ENCODE results near the gene PACSIN2. TPM values are rescaled to one million over a fixed set of nuclear protein-coding genes. Genes with fewer than 3 reads are reported as not detected.

Gene PACSIN2
- total RNA-seq, 1 experiment from 2014 or later = 224 TPM

DNA sequence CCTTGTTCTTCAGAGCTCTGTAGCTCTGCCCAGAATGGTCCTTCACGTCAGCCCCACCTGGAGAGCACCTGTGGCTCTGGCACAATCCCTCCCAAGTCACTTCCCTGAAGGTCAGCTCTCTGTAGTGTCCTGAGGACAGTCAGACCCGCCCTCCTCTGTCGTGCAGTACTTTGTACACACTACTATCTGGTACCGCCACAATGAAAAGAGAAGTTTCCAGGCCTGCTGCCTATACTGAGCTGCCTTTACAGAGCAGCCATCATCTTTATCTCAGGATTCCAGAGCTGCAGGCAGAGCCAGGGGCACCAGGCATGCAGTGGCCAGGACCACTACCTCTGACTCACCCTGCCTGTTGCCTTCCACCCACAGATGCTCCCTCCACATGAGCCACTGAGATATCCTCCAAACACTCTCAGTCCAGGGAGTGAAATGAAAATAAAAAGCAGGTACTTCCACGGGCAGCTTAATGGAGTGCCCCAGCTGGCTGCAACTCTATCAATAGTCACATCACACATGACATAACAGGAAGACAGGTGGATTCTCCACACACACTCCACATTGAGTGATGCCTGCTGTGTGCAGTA is 7.3 kb downstream of the PACSIN2 start:
- CTCF ChIA-PET = interaction anchor here (0.7 to 1.5 kb wide), 3 partner anchors 13 to 85 kb away, joined by 3 to 4 read pairs (median 3); no protein-coding TSS in a partner anchor

DNA sequence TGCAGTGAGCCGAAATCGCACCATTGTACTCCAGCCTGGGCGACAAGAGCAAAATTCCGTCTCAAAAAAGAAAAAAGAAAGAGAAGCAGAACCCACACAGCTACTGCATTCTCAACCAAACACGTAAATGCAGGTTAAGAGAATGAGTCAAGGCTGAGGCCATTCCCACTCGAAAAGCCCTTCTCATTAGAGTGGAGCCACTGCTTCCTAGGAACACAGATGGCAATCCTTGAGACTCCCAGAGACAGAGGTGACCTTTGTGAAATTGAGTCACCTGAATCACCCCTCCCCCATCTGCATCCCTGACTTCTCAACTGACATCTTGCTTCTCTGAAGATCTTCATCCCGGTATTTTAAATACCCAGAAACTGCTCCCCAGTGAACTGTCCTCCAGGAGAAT is 8.2 kb downstream of the PACSIN2 start:
- Mint-ChIP-seq H3K36me3 (ENCODE audit: insufficient read depth, unreplicated experiment) (peaks cover 21% of the 10 kb centered on the region), H3K4me3 (ENCODE audit: low read depth, unreplicated experiment) (no peak overlapping the region), H3K4me1 (ENCODE audit: low read depth, unreplicated experiment) (peaks cover 85% of the 10 kb centered on the region), H3K9me3 (ENCODE audit: low read depth, unreplicated experiment) (no peaks in the 10 kb centered on the region), H3K27me3 (ENCODE audit: unreplicated experiment) (no peaks in the 10 kb centered on the region), H3K27ac (ENCODE audit: unreplicated experiment) (no peak overlapping the region)
- no peak for DNase-seq
- CTCF ChIA-PET = interaction anchor here (0.7 to 1.2 kb wide), 2 partner anchors 12 to 84 kb away, joined by 3 read pairs; no protein-coding TSS in a partner anchor
- intact Hi-C loops (cut with micrococcal nuclease; ENCODE audit: unreplicated experiment) = no loop called here
- TF ChIP-seq, protein P1, sequence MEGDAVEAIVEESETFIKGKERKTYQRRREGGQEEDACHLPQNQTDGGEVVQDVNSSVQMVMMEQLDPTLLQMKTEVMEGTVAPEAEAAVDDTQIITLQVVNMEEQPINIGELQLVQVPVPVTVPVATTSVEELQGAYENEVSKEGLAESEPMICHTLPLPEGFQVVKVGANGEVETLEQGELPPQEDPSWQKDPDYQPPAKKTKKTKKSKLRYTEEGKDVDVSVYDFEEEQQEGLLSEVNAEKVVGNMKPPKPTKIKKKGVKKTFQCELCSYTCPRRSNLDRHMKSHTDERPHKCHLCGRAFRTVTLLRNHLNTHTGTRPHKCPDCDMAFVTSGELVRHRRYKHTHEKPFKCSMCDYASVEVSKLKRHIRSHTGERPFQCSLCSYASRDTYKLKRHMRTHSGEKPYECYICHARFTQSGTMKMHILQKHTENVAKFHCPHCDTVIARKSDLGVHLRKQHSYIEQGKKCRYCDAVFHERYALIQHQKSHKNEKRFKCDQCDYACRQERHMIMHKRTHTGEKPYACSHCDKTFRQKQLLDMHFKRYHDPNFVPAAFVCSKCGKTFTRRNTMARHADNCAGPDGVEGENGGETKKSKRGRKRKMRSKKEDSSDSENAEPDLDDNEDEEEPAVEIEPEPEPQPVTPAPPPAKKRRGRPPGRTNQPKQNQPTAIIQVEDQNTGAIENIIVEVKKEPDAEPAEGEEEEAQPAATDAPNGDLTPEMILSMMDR (IDR thresholded peaks at IDR 0.05; ENCODE audit: unreplicated experiment) = no peak
- BruUV-seq (replicated peaks) = no TSS peak

More for the DNA sequence above, 7.3 kb downstream of the PACSIN2 start:
- Mint-ChIP-seq H3K9me3 (ENCODE audit: low read depth, unreplicated experiment) (no peaks in the 10 kb centered on the region), H3K27ac (ENCODE audit: unreplicated experiment) (no peak overlapping the region), H3K36me3 (ENCODE audit: insufficient read depth, unreplicated experiment) (peaks cover 21% of the 10 kb centered on the region), H3K4me1 (ENCODE audit: low read depth, unreplicated experiment) (peaks cover 76% of the 10 kb centered on the region), H3K27me3 (ENCODE audit: unreplicated experiment) (no peaks in the 10 kb centered on the region), H3K4me3 (ENCODE audit: low read depth, unreplicated experiment) (no peak overlapping the region)
- TF ChIP-seq, protein P1 (IDR thresholded peaks at IDR 0.05; ENCODE audit: unreplicated experiment) = no peak
- intact Hi-C loops (cut with micrococcal nuclease; ENCODE audit: unreplicated experiment) = no loop called here
- no peak for DNase-seq
- no TSS peak for BruUV-seq (replicated peaks)

DNA sequence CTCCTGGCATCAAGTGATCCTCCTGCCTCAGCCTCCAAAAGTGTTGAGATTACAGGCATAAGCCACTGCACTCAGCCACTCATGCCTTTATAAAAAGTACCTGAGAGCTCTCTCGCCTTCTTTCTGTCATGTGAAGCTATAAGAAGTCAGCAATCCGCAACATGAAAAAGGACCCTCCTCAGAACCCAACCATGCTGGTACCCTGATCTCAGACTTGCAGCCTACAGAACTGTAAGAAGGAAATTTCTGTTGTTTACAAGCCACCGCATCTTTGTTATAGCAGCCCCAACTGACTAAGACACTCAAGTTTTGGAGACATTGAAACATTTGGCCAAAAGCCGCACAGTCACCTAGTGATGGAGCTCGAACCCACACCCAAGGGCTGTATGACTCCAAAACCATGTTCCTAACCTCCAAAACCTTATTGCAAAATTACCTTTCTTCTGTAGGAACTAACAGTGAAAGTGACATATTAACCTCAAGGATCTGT is 8.9 kb downstream of the PACSIN2 start:
- BruUV-seq (replicated peaks) = no TSS peak
- H3K9me3 Mint-ChIP-seq (ENCODE audit: low read depth, unreplicated experiment) = no peaks in the 10 kb centered on the region
- DNase-seq = no peak
- CTCF ChIA-PET = interaction anchor here (0.9 kb wide), 1 partner anchor 8 kb away, joined by 3 read pairs; no protein-coding TSS in a partner anchor
- H3K4me1 Mint-ChIP-seq (ENCODE audit: low read depth, unreplicated experiment) = peaks cover 86% of the 10 kb centered on the region
- H3K27ac Mint-ChIP-seq (ENCODE audit: unreplicated experiment) = no peak overlapping the region
- H3K4me3 Mint-ChIP-seq (ENCODE audit: low read depth, unreplicated experiment) = no peak overlapping the region
- intact Hi-C loops (cut with micrococcal nuclease; ENCODE audit: unreplicated experiment) = no loop called here
- peaks cover 21% of the 10 kb centered on the region for H3K36me3 Mint-ChIP-seq (ENCODE audit: insufficient read depth, unreplicated experiment)
- TF ChIP-seq, protein P1 (IDR thresholded peaks at IDR 0.05; ENCODE audit: unreplicated experiment) = no peak
- no peaks in the 10 kb centered on the region for H3K27me3 Mint-ChIP-seq (ENCODE audit: unreplicated experiment)

DNA sequence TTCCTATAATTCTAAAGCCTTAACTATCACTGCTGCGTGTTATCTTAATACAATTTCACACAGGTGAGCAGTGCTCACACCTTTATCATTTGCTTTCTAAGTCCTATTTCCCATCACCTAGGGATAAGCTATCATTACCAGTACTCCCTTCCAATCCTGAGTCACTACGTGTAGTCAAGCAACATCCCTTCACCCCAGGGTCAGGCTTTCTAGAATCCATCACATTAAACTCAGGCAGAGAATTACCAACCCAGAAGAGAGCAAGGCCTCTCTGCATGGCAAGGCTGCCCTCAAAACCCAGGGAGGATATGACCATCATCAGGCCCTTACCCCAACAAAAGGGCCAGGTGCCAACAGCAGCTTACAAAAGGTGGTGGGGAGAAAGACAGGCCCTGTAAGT is 9.8 kb downstream of the PACSIN2 start:
- no TSS peak for BruUV-seq (replicated peaks)
- no peak overlapping the region for H3K27ac Mint-ChIP-seq (ENCODE audit: unreplicated experiment)
- peaks cover 21% of the 10 kb centered on the region for H3K36me3 Mint-ChIP-seq (ENCODE audit: insufficient read depth, unreplicated experiment)
- H3K4me3 Mint-ChIP-seq (ENCODE audit: low read depth, unreplicated experiment) = no peak overlapping the region
- H3K27me3 Mint-ChIP-seq (ENCODE audit: unreplicated experiment) = no peaks in the 10 kb centered on the region
- DNase-seq = no peak
- peaks cover 86% of the 10 kb centered on the region for H3K4me1 Mint-ChIP-seq (ENCODE audit: low read depth, unreplicated experiment)
- CTCF ChIA-PET = interaction anchor here (0.6 to 2.1 kb wide), 3 partner anchors 10 to 166 kb away, joined by 3 to 8 read pairs (median 3); no protein-coding TSS in a partner anchor
- intact Hi-C loops (cut with micrococcal nuclease; ENCODE audit: unreplicated experiment) = loop anchor here (2.0 kb wide), 1 partner anchor 34 kb away; no protein-coding TSS in a partner anchor
- no peaks in the 10 kb centered on the region for H3K9me3 Mint-ChIP-seq (ENCODE audit: low read depth, unreplicated experiment)
- TF ChIP-seq, protein P1 (IDR thresholded peaks at IDR 0.05; ENCODE audit: unreplicated experiment) = no peak

Data from Calu3 (cell line).